Activated T-helper 1 cell treated with anti-CD3 and anti-CD28 coated beads, Interleukin-2, amount 50 U/mL, for 16 hours (primary cell): Measurements from ENCODE around the gene EHMT1.
"Not testable (repeated sequence)": the region's sequence is repeated elsewhere in the genome, so short reads cannot be mapped to it uniquely, and the experiment has no call there.

ENCODE experiments used
- DNase-seq, 2 donors: peaks; one replicate each; pipeline ENCODE4 v3.0.0-alpha.2; 2020; ENCODE audit warnings: low read depth in 1 of 2, low spot score in 1 of 2

Gene EHMT1

GRCh38 chr9:137757613-137758029 is 138.8 kb downstream of the EHMT1 start:
- peak in 1 of 2 donors; percentile 13 for DNase-seq

- no peak for DNase-seq
These were observed 139.3 kb downstream of the EHMT1 start for GRCh38 chr9:137758067-137758466.

DNA sequence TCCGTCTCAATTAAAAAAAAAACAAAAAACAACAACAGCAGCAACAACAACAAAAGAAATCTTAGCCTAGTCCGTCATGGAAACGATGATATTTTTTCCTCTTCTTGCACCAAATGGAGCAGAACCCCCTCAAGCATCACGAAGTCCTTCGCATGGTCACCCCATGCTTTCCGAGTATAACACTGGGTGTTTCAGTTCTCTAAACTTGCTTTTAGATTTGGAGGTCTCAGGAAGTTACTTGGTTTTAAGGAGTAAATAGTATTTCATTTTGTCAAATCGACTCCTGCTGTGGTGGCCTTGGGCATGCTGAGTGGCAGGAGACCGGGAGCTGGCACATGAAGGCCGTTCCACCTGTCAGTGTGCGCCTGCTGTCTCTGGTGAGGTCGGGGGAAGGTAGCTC is 140.3 kb downstream of the EHMT1 start:
- no peak for DNase-seq

DNA sequence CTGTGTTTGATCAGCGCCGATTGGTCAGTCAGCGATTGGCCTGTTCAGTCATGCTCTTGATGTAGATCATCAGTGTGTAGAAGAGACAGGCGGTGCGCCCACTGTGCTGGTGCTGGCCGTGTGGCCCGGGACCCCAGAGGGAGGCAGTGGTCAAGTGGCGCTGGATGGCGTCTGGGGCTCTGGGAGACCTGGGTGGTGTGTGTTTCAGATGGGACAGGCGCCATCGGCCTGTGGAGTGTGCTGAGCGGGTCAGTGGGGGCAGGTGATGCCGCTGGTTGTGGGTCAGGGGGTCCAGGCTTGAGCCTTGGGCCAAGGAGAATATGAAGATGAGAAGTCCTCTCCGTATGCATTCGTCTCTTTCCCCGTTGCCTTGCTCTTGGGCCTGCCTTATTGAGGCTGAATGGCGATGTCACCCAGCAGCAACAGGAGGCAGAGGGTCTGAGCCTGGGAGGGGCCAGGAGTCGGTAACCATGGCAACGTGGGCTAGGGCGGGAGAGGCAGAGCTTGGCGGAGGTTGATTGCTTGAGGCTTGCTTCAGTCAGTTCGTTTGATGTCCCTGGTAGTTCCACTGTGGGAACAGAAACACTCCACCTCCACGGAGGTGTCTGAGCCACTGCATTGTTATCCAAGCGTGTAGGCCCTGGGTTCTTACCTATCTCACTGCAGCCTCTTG is 141.0 kb downstream of the EHMT1 start:
- DNase-seq = no peak

DNA sequence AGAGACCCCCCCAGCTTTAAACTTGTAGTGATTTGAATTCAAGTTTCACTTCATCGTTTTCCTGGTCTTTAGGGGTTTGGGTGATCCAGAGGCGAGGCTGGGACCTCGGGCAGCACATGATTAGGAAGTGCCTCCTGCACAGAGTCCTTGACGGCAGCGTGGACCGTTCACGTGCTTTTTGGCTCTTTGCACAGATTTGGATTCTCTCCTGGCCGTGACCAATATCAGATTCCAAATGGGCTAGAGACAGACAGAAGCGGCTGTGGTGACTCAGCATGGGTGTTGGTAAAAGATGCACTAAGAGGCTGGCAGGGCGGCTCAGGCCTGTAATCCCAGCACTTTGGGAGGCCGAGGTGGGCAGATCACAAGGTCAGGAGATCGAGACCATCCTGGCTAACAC is 141.6 kb downstream of the EHMT1 start:
- DNase-seq = no peak

- no peak for DNase-seq
These were observed 142.2 kb downstream of the EHMT1 start for GRCh38 chr9:137761032-137761431.

DNA sequence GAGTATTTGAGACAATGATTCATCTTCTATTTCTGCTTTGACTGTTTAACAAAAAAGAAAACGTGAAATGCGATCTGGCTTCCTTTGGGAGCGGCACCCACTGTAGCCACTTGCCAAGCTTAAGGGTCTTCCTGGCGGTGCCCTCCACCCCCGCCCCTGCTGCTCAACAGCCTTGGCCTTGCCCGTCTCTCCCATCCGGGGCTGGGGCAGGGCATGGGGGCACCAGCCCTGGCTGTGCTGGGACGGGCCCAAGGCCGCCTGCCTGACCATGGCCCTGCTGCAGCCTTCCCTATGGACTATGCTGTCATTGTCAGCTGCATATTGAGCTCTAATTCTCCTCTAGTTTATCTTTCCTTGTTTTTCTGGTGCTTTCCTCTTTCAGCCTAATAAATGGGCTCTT is 143.0 kb downstream of the EHMT1 start:
- no peak for DNase-seq

DNA sequence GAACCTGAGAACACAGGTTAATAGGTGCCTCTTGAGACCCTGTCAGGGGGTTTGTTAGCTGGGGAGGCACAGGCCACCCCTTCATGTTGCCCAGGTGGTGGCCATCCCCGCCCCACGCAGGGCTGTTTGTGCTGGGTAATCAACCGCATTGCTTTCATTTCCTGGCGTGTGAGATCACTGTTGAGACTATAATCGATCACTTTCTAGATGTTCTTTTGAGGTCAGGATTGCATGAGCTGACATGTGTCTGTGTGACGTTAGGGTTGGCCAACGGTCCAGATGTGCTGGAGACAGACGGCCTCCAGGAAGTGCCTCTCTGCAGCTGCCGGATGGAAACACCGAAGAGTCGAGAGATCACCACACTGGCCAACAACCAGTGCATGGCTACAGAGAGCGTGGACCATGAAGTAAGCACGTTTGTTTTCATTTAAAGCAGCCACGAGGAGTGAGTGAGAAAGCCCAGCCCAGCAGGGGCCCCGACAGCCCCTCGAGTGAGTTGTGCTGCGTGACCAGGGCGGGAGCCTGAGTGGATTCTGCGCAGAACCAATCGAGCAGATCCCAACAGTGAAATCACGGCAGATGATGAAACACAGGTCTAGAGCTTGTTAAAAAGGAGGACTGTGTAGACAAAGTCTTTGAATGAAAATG is 143.7 kb downstream of the EHMT1 start:
- DNase-seq = no peak

DNA sequence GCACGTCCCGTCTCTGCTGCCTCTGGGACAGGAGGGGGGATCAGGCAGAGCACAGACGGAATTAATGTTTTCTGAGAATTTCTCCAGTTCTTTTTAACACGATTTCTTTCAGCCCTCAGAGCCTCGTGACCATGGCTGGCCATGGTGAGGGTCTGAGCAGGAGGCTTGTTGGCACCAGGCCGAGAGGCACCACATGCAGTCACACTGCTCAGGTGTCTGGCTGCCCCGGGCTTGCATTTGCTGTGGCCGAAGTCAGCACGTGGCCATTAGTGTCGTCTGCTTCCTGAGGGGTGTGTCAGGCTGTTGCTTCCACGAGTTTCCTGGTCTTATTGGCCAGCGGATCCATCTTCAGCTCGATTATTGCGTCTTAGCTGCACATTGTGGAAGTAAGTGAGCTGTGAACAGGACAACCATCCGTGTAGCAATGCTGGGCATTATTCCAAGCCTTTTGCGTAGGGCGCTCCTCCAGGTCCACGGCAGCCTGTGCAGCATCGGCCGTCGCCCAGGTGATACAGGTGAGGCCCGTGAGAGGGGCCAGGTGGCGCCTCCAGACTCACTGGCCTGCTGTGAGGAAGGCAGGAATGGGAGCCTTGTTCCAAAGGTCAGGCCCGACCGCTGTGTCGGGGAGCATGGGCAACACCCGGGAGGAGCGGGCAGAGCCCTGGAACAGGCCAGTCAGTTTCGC is 144.6 kb downstream of the EHMT1 start:
- no peak for DNase-seq

DNA sequence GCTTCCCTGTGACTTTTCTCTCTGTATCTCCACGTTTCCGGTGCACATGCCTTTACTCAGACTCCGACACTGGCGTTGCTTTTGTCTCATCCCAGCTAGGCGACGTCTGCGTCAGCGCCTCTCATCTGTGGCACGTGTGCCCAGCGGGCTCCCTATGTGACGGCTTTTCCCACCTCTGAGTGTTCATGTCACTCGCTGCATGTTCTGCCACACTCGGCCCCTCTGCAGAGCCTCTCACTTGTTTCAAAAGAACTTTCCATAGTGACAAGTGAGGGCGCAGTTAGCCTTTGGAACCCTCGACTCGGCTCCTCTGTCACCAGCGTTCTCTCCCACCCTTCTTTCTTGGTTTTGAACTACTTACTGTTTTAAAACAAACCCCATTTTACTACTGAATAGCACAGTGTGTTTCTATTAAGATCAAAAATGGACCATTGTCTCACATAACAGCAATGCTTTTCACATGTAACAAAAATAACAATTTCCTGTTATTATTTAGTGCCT is 145.4 kb downstream of the EHMT1 start:
- DNase-seq = no peak

GRCh38 chr9:137764981-137765380 is 146.2 kb downstream of the EHMT1 start:
- no peak for DNase-seq

GRCh38 chr9:137765536-137765935 is 146.7 kb downstream of the EHMT1 start:
- no peak for DNase-seq

DNA sequence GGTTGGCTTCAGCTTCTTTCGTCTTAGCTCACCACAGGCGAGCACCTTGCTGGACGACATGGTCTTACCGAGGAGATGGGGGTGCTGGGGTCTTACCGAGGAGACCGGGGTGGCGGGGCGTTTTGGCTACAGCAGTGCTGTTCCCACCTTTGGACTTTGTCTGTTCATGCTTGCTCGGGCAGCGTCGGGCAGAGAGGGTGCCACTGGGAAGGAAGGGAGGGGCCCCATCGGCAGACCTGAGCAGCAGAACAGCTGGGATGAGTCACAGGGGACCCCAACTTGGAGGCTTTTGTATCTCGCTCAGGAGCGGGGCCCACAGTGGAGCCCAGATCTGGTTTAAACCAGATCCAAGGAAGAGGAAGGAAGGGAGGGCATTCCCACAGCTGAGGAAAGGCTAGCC is 152.8 kb downstream of the EHMT1 start:
- no peak for DNase-seq

GRCh38 chr9:137772281-137772873 is 153.6 kb downstream of the EHMT1 start:
- DNase-seq = no peak

DNA sequence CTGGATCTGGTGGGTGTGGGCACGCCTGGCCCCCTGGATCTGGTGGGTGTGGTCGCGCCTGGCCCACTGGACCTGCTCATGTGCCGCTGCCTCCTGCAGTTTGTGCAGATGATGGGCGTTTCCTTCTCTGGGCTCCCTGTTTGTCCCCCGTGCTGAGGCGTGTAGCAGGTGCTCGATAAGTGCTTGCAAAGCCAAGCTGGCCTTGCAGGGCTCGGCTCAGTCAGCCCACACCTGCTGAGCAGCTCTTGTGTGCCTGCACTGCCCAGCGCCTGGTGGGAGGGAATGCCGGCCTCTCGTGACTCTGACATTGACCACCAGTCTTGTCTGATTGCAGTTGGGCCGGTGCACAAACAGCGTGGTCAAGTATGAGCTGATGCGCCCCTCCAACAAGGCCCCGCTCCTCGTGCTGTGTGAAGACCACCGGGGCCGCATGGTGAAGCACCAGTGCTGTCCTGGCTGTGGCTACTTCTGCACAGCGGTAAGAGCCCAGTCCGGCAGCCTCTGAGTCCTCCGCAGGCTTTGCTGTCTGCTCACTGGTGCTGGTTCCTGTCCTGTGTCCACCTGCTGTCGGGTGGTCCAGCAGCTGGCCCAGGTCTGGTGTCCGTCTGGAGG is 156.1 kb downstream of the EHMT1 start:
- DNase-seq = no peak

GRCh38 chr9:137776306-137776995 is 157.6 kb downstream of the EHMT1 start:
- no peak for DNase-seq

DNA sequence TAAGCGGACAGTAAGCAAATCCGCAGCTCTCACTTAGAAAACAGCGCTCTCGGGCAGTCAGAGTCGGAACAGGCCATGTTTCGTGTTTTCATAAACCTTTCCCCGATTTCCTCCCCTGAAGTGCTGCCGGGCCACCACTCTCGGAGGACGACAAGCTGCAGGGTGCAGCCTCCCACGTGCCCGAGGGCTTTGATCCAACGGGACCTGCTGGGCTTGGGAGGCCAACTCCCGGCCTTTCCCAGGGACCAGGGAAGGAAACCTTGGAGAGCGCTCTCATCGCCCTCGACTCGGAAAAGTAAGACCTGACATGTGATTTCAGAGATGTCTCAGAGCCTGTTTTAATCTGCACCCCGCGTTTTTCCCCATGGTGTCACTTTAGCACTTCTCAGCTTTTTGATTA is 159.0 kb downstream of the EHMT1 start:
- DNase-seq = no peak

DNA sequence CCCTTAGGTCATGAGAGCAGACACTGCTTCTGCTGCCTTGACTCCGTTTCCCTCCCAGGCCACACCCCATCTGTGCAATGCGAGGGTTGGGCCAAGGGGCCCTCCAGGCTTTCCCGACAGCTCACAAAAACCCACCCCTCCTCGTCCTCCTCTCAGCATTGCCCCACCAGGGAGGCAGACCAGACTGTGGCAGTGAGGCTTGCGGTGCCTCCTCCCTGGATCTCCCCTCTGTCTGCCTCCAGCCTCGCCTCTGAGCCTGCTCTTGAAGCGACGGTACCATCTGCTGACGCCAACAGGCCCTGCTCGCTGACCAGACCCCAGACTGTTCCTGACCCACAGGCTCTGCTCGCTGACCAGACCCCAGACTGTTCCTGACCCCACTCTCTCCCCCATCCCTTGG is 159.5 kb downstream of the EHMT1 start:
- no peak for DNase-seq

DNA sequence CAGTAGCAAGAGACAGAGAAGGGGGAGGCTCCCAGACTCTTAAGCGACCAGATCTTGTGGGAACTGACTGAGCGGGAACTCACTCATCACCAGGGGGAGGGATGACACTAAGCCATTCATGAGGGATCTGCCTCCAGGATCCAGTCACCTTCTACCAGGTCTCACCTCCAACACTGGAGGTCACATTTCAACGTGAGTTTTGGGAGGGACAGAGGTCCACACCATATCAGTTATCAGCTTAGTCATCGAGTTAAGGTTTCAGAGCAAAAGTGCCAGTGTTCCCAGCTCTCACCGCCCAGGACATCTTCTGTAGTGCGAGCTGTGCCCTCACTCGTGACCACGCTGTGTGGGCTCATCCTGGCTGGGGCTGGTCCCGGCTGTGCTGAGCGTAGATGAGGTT is 160.1 kb downstream of the EHMT1 start:
- no peak for DNase-seq

- DNase-seq = not testable (repeated sequence)
These were observed 161.2 kb downstream of the EHMT1 start for GRCh38 chr9:137780031-137780430.
